Measurements from ENCODE around the gene ADCY9.

ADCY9 gene

GRCh38 chr16:4033951-4034350 lies 82.3 kb downstream of the ADCY9 start:
- H3K36me3 Mint-ChIP-seq (ENCODE audit: low read depth), result peaks cover 4% of the 10 kb centered on the region
- TF ChIP-seq CTCF (IDR thresholded peaks at IDR 0.05), result no peak
- H3K27ac Mint-ChIP-seq, result no peak overlapping the region
- no peak for DNase-seq
- no peaks in the 10 kb centered on the region for H3K9me3 Mint-ChIP-seq
- H3K4me3 Mint-ChIP-seq, result no peak overlapping the region
- peaks cover 30% of the 10 kb centered on the region for H3K4me1 Mint-ChIP-seq
- peaks cover 6% of the 10 kb centered on the region for H3K27me3 Mint-ChIP-seq (ENCODE audit: low read depth, poor library complexity)

DNA sequence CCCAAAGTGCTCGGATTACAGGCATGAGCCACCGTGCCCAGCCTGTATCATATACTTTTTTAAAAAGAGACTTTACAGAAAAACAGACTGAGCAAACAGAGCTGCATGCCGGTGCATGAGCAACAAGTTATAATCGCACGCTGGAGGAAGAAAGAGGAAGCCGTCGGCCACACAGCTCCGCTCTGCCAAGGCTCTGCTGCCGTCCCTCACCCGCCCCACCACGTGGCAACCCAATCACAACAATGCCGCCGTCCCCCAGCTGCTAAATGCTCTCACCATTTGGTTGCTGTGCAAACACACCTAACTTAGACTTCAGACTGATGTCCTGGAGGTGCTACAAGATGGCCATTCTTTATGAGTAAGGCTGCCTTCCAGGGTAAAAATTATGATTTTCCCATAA lies 83.5 kb downstream of the ADCY9 start:
- H3K27ac Mint-ChIP-seq, result no peak overlapping the region
- no peak for DNase-seq
- peaks cover 6% of the 10 kb centered on the region for H3K27me3 Mint-ChIP-seq (ENCODE audit: low read depth, poor library complexity)
- H3K4me3 Mint-ChIP-seq, result no peak overlapping the region
- TF ChIP-seq CTCF (IDR thresholded peaks at IDR 0.05), result no peak
- peaks cover 4% of the 10 kb centered on the region for H3K9me3 Mint-ChIP-seq
- H3K36me3 Mint-ChIP-seq (ENCODE audit: low read depth), result peaks cover 4% of the 10 kb centered on the region
- peaks cover 30% of the 10 kb centered on the region for H3K4me1 Mint-ChIP-seq

DNA sequence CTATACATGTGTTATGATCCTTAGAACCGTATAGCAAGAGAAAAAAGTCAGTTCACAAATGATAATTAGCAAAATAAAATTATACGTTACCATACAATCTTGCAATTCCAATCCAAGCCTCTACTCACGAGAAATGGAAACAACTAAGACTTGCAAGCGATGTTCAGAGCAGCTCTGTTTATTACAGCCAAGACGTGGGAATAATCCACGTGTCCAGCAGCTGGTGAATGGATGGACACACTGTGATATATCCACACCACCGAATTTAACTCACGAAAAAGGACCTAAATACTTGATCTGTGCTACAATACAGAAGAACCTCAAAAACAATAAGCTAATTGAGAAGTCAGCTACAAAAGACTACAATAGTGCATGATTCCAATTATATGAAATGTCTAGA lies 88.1 kb downstream of the ADCY9 start:
- no peak for TF ChIP-seq CTCF (IDR thresholded peaks at IDR 0.05)
- H3K4me1 Mint-ChIP-seq, result peaks cover 24% of the 10 kb centered on the region
- H3K27me3 Mint-ChIP-seq (ENCODE audit: low read depth, poor library complexity), result peaks cover 7% of the 10 kb centered on the region
- DNase-seq, result no peak
- H3K9me3 Mint-ChIP-seq, result peaks cover 15% of the 10 kb centered on the region
- H3K36me3 Mint-ChIP-seq (ENCODE audit: low read depth), result peaks cover 9% of the 10 kb centered on the region
- no peak overlapping the region for H3K4me3 Mint-ChIP-seq
- no peak overlapping the region for H3K27ac Mint-ChIP-seq

DNA sequence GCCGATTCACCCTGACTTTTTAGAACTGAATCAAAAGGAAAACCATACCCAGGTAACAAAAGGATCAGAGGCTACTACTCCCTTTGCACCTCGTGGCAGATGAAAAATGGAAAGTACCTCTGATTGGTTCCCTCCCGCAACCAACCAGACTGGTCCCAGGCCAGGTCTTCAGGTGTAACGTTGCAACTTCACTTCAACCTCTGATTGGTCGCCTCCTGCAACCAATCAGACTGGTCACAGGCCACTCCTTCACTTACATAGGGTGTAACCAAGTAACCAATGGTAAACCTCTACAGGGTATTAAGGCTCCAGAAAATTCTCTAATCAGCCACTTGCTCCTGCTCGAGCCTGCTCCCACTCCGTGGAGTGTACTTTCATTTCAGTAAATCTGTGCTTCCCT lies 89.4 kb downstream of the ADCY9 start:
- no peak overlapping the region for H3K4me3 Mint-ChIP-seq
- peaks cover 15% of the 10 kb centered on the region for H3K9me3 Mint-ChIP-seq
- peaks cover 9% of the 10 kb centered on the region for H3K27me3 Mint-ChIP-seq (ENCODE audit: low read depth, poor library complexity)
- no peak overlapping the region for H3K27ac Mint-ChIP-seq
- DNase-seq, result no peak
- H3K36me3 Mint-ChIP-seq (ENCODE audit: low read depth), result peaks cover 9% of the 10 kb centered on the region
- TF ChIP-seq CTCF (IDR thresholded peaks at IDR 0.05), result no peak
- peaks cover 18% of the 10 kb centered on the region for H3K4me1 Mint-ChIP-seq

- no peak for TF ChIP-seq CTCF (IDR thresholded peaks at IDR 0.05)
- Mint-ChIP-seq H3K9me3 (peaks cover 15% of the 10 kb centered on the region), H3K36me3 (ENCODE audit: low read depth) (peaks cover 9% of the 10 kb centered on the region), H3K27me3 (ENCODE audit: low read depth, poor library complexity) (peaks cover 9% of the 10 kb centered on the region), H3K4me1 (peaks cover 20% of the 10 kb centered on the region), H3K27ac (no peak overlapping the region), H3K4me3 (no peak overlapping the region)
- no peak for DNase-seq
Observed at GRCh38 chr16:4025428-4025827, 90.8 kb downstream of the ADCY9 start.

DNA sequence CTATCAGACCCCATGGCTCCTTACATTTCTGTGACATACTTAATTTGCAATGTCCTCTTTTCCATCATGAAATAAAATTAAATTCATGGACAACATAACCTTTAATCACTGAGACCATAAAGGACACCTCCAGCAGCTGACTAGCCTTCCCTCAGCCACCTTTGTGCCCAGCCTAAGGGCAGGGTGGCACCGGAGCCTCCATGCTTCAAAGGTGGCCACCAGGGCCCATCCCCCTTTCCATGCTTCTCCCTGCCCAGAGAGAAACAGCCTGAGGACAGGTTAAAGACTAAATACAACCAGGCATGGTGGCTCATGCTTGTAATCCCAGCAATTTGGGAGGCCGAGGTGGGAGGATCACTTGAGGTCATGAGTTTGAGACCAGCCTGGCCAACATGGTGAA lies 94.3 kb downstream of the ADCY9 start:
- Mint-ChIP-seq H3K4me3 (no peak overlapping the region), H3K27ac (no peak overlapping the region), H3K36me3 (ENCODE audit: low read depth) (no peaks in the 10 kb centered on the region), H3K4me1 (peaks cover 24% of the 10 kb centered on the region), H3K9me3 (peaks cover 5% of the 10 kb centered on the region), H3K27me3 (ENCODE audit: low read depth, poor library complexity) (peaks cover 11% of the 10 kb centered on the region)
- no peak for TF ChIP-seq CTCF (IDR thresholded peaks at IDR 0.05)
- no peak for DNase-seq
